ENCODE results near the gene TCHHL1. TPM values are rescaled to one million over a fixed set of nuclear protein-coding genes. Genes with fewer than 3 reads are reported as not detected.

TCHHL1 gene
- total RNA-seq, 1 experiment from 2014 or later, result not detected

GRCh38 chr1:152112101-152112884, 23.4 kb upstream of the TCHHL1 start:
- TF ChIP-seq, protein P1, sequence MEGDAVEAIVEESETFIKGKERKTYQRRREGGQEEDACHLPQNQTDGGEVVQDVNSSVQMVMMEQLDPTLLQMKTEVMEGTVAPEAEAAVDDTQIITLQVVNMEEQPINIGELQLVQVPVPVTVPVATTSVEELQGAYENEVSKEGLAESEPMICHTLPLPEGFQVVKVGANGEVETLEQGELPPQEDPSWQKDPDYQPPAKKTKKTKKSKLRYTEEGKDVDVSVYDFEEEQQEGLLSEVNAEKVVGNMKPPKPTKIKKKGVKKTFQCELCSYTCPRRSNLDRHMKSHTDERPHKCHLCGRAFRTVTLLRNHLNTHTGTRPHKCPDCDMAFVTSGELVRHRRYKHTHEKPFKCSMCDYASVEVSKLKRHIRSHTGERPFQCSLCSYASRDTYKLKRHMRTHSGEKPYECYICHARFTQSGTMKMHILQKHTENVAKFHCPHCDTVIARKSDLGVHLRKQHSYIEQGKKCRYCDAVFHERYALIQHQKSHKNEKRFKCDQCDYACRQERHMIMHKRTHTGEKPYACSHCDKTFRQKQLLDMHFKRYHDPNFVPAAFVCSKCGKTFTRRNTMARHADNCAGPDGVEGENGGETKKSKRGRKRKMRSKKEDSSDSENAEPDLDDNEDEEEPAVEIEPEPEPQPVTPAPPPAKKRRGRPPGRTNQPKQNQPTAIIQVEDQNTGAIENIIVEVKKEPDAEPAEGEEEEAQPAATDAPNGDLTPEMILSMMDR (IDR thresholded peaks at IDR 0.05; ENCODE audit: unreplicated experiment), result no peak
- peaks cover 31% of the 10 kb centered on the region for H3K27me3 Mint-ChIP-seq (ENCODE audit: unreplicated experiment)
- H3K9me3 Mint-ChIP-seq (ENCODE audit: low read depth, unreplicated experiment), result no peaks in the 10 kb centered on the region
- no TSS peak for BruUV-seq (replicated peaks)
- no peak overlapping the region for H3K4me3 Mint-ChIP-seq (ENCODE audit: low read depth, unreplicated experiment)
- DNase-seq, result no peak
- H3K27ac Mint-ChIP-seq (ENCODE audit: unreplicated experiment), result no peak overlapping the region
- H3K4me1 Mint-ChIP-seq (ENCODE audit: low read depth, unreplicated experiment), result peaks cover 12% of the 10 kb centered on the region
- no peaks in the 10 kb centered on the region for H3K36me3 Mint-ChIP-seq (ENCODE audit: insufficient read depth, unreplicated experiment)
- intact Hi-C loops (cut with micrococcal nuclease; ENCODE audit: unreplicated experiment), result loop anchor here (2.0 kb wide), 1 partner anchor 59 kb away; no protein-coding TSS in a partner anchor
- CTCF ChIA-PET, result interaction anchor here (0.9 to 1.3 kb wide), 2 partner anchors 54 to 59 kb away, joined by 3 to 5 read pairs; no protein-coding TSS in a partner anchor

GRCh38 chr1:152111515-152111968, 22.7 kb upstream of the TCHHL1 start:
- Mint-ChIP-seq H3K9me3 (ENCODE audit: low read depth, unreplicated experiment) (no peaks in the 10 kb centered on the region), H3K4me1 (ENCODE audit: low read depth, unreplicated experiment) (peaks cover 13% of the 10 kb centered on the region), H3K36me3 (ENCODE audit: insufficient read depth, unreplicated experiment) (no peaks in the 10 kb centered on the region), H3K27me3 (ENCODE audit: unreplicated experiment) (peaks cover 24% of the 10 kb centered on the region), H3K27ac (ENCODE audit: unreplicated experiment) (no peak overlapping the region), H3K4me3 (ENCODE audit: low read depth, unreplicated experiment) (no peak overlapping the region)
- TF ChIP-seq, protein P1 (IDR thresholded peaks at IDR 0.05; ENCODE audit: unreplicated experiment), result no peak
- DNase-seq, result peak; percentile 37
- CTCF ChIA-PET, result interaction anchor here (0.6 to 1.3 kb wide), 6 partner anchors 55 to 1178 kb away, joined by 3 to 12 read pairs (median 4); no protein-coding TSS in a partner anchor
- intact Hi-C loops (cut with micrococcal nuclease; ENCODE audit: unreplicated experiment), result no loop called here
- BruUV-seq (replicated peaks), result no TSS peak

DNA sequence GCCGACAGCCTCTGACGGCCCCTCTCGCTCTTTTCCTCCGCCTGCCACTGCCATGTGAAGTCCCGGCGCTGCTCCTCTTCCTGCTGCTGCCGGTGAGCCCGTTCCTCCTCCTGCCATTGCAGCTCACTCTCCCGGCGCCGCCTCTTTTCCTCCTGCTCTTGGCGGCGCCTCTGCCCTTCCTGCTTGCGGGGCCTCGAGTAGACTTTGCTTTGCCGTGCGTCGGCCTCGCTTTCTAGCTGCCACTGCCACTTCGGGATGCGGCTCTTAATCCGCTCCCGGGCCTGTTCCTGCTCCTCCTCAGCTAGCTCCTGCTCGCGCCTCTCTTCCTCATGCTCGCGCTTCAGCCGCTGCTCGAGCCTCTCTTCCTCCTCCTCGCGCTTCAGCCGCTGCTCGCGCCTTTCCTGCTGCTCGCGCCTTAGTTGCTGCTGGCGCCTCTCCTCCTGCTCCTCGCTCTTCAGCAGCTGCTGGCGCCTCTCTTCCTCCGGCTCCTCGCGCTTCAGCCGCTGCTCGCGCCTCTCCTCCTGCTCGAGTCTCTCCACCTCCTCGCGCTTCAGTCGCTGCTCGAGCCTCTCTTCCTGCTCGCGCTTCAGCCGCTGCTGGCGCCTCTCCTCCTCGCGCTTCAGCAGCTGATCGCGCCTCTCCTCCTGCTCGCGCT, 22.1 kb upstream of the TCHHL1 start:
- peak; percentile 48 for DNase-seq
- Mint-ChIP-seq H3K4me3 (ENCODE audit: low read depth, unreplicated experiment) (no peak overlapping the region), H3K4me1 (ENCODE audit: low read depth, unreplicated experiment) (peaks cover 13% of the 10 kb centered on the region), H3K27me3 (ENCODE audit: unreplicated experiment) (peaks cover 18% of the 10 kb centered on the region), H3K36me3 (ENCODE audit: insufficient read depth, unreplicated experiment) (no peaks in the 10 kb centered on the region), H3K9me3 (ENCODE audit: low read depth, unreplicated experiment) (no peaks in the 10 kb centered on the region), H3K27ac (ENCODE audit: unreplicated experiment) (no peak overlapping the region)
- CTCF ChIA-PET, result interaction anchor here (0.6 to 1.5 kb wide), 11 partner anchors 31 to 1178 kb away, joined by 3 to 12 read pairs (median 4); no protein-coding TSS in a partner anchor
- TF ChIP-seq, protein P1 (IDR thresholded peaks at IDR 0.05; ENCODE audit: unreplicated experiment), result no peak
- BruUV-seq (replicated peaks), result no TSS peak
- intact Hi-C loops (cut with micrococcal nuclease; ENCODE audit: unreplicated experiment), result no loop called here

DNA sequence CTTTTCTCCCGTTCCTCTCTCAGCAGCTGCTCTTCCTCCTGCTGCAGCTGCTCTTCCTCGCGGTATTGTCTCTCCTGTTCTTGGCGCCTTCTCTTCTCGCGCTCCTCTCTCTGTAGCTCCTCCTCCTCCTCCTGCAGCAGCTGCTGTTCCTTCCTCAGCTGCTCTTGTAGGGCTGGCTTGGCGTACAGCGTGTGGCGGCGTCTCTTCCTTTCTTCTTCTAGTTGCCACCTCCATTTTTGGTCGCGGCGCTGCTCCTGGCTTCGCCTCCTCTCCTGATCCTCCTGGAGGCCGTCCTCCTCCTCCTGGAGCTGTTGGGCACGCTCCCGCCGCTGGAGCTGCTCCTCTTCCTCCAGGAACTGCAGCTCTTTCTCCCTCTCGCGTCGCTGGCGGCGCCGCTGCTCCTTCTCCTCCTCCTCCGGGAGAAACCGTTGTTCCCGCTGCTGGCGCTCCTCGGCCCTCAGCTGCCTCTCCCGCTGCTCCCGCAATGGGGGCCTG, 21.5 kb upstream of the TCHHL1 start:
- Mint-ChIP-seq H3K27ac (ENCODE audit: unreplicated experiment) (no peak overlapping the region), H3K36me3 (ENCODE audit: insufficient read depth, unreplicated experiment) (no peaks in the 10 kb centered on the region), H3K9me3 (ENCODE audit: low read depth, unreplicated experiment) (no peaks in the 10 kb centered on the region), H3K4me3 (ENCODE audit: low read depth, unreplicated experiment) (no peak overlapping the region), H3K27me3 (ENCODE audit: unreplicated experiment) (peaks cover 13% of the 10 kb centered on the region), H3K4me1 (ENCODE audit: low read depth, unreplicated experiment) (peaks cover 13% of the 10 kb centered on the region)
- intact Hi-C loops (cut with micrococcal nuclease; ENCODE audit: unreplicated experiment), result no loop called here
- TF ChIP-seq, protein P1 (IDR thresholded peaks at IDR 0.05; ENCODE audit: unreplicated experiment), result no peak
- CTCF ChIA-PET, result interaction anchor here (0.5 to 1.5 kb wide), 9 partner anchors 32 to 446 kb away, joined by 3 to 6 read pairs (median 4); no protein-coding TSS in a partner anchor
- no TSS peak for BruUV-seq (replicated peaks)
- DNase-seq, result peak; percentile 49
